HG03095 (cell line): ENCODE measurements around the gene MAP6D1.

Experiments
- ATAC-seq: cut with Tn5 transposase; IDR thresholded peaks from one replicate; pipeline ENCODE4 v1.9.1; 2021; ENCODE audit warnings: moderate library complexity; ENCODE audit not compliant: unreplicated experiment

The MAP6D1 gene

DNA sequence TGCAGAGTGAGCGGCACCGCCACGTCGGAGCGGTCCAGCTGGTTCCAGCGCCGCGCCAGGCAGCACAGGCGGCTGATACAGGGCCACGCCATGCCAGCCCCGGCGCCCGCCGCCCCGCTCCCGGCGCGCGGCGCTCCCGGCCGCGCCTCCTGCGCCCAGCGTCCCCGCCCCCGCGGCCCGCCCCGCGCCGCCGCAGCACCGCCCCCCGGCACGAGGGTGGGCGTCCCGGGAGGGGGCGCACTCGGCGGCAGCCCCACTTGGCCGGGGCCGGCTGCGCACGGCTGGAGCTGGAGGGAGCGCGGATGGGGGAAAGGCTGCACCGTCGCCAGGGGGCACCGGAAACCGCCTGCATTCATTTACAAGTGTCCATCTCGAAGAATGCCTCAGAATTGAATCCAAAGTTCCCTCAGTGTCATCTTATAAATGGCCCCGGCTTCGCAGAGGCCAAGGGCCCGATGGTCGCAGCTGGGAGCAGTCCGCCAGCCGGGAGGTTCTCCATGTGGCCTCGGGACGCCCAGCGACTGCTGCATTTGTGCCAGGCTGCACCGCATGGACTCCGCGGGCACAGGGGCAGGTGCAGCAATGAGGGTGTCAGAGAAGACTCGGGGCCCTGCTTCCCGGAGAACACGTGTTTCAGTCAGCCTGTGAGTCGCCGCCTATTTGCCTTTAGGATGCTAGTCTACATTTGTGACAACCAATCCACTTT lies at the start of gene MAP6D1:
Gene MAP6D1 (minus strand): TSS at position 122 of the 706 bp plus-strand sequence. CDS start 30 bp downstream, at position 92.
- no peak for ATAC-seq

DNA sequence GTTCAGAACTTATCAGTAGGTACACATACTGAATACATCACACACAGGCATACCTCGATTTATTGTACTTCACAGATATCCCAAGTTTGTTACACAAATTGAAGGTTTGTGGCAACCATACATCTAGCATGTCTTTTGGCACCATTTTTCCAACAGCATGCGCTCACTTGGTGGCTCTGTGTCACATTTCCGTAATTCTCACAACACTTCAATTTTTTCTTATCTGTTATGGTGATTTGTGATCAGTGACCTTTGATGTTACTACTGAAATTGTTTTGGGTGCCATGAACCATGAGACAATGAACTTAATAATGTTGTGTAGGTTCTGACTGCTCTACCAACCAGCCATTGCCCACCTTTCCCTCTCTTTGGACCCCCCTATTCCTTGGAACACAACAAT lies 48.5 kb upstream of the MAP6D1 start:
- ATAC-seq = no peak

GRCh38 chr3:183871541-183871940 lies 46.2 kb upstream of the MAP6D1 start:
- ATAC-seq = no peak

GRCh38 chr3:183870563-183870962 lies 45.2 kb upstream of the MAP6D1 start:
- no peak for ATAC-seq

DNA sequence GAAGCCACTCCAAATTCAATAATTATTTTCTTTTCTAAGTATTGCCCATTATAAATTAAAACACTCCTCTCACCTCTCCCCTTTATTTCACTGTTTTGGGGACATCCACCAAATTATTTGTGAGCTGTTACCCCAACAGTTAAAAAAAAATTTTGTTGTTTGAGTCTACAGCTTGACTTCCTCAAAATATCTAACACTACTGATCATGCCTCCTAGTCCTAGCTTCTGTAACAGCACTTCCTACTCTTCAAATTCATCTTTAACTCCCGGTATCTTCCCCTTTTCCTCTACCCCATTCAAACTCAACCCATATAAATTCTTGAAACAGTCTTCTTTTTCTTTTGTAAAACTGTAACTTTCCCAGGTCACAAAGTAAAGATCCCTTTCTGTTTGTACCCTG lies 43.4 kb upstream of the MAP6D1 start:
- no peak for ATAC-seq

- no peak for ATAC-seq
These were observed 37.2 kb upstream of the MAP6D1 start for GRCh38 chr3:183862610-183863009.

GRCh38 chr3:183857863-183858262 lies 32.5 kb upstream of the MAP6D1 start:
- no peak for ATAC-seq

DNA sequence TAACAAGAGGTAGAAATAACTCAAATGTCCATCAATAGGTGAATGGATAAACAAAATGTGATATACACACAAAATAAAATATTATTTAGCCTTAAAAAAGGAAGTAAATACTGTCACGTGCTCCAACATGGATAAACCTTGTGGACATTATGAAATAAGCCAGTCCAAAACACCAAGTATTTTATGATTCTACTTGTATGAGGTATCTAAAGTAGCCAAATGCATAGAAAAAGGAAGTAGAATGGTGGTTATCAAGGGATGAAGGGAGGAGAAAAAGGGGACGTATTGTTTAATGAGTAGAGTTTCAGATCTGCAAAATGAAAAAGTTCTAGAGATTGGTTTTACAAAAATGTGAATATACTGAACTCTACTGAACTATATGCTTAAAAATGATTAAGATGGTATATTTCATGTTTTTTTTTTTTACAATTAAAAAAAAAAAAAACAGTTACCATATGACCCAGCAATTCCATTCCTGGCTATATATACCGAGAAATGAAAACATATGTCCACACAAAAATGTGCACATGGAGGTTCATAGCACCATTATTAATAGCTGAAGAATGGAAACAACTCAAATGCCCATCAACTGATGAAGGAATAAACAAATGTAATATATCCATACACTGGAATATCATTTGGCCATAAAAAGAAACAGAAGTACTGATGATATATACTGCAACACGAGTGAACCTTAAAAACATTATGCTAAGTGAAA lies 29.1 kb upstream of the MAP6D1 start:
- no peak for ATAC-seq

GRCh38 chr3:183845608-183846288 lies 20.4 kb upstream of the MAP6D1 start:
- ATAC-seq = no peak

DNA sequence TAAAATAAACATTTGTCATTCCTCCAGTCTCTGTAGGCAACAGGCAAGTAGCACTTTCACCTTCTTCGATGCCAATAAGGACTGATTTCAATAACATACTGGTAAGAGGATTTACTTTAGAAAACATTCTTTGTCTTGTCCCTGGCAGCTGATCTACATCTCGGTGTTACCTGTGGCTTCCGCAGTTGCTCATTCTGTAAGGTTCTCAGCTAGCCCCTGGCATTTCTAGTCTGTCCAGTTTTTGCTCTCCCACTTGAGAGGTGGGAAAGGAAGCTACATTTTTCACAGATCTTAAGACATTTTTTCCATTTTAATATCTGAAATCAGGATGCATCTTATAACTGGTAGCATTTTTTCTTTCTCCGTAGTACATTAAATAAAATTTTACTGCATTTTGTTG lies 19.7 kb upstream of the MAP6D1 start:
- ATAC-seq = no peak

GRCh38 chr3:183844606-183845005 lies 19.2 kb upstream of the MAP6D1 start:
- no peak for ATAC-seq

GRCh38 chr3:183839751-183840150 lies 14.4 kb upstream of the MAP6D1 start:
- no peak for ATAC-seq

- no peak for ATAC-seq
These were observed 12.5 kb upstream of the MAP6D1 start for GRCh38 chr3:183837894-183838293.

DNA sequence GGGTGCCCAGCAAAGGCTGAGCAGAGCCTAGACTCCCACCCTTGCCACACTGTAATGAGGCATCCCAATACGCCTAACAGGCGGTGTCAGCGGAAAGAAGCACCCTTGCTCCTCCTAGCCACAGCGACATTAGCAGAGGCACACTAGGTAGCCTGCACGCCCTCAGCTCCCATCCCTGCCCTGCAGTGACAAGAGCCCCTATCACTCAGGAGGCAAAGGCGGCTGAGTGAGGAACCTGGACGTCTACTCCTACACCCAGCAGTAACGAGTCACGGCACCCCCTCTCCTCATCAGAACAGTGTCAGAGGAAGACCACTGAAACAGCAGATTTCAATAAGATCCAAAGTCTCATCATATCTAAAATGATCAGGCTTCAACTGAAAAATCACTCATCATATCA lies 12.0 kb upstream of the MAP6D1 start:
- ATAC-seq = no peak

DNA sequence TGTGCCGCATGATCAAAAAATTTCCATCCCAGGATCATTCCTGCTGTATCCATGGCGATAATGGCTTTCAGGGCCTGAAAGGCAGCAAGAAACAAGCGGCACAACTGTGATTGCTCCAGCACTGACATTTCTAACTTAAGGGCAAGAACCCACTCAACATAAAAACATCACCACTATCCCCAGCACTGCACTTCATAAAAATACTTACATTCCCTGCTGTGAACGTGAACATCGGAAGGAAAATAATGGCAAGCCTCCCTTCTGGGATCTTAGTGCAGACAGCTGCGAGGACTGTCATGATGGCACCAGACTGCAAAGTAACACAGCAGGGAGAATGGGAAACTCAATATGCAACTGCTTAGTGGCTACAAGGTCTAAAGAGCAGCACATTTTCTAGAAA lies 8.1 kb upstream of the MAP6D1 start:
- ATAC-seq = no peak

DNA sequence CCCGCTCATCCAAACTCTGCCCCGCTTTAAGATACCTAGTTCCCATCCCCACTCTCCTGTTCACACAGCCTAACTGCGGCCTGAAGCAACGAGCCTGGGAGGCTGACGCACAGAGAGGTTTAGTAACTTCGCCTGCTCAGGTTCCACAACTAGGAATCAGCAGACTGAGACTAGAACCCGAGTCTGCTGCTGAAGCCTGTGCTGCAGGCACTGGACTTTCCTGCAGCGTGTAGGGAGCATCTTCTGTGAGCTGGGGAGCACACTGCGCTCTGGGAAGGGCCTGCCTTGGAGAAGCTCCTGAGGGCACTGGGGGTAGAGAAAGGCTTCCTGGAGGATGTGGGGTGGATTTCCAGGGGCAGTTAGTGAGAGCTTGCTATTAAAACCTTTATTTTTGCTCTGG lies 4.8 kb upstream of the MAP6D1 start:
- no peak for ATAC-seq

- no peak for ATAC-seq
These were observed 4.1 kb upstream of the MAP6D1 start for GRCh38 chr3:183829466-183829865.

DNA sequence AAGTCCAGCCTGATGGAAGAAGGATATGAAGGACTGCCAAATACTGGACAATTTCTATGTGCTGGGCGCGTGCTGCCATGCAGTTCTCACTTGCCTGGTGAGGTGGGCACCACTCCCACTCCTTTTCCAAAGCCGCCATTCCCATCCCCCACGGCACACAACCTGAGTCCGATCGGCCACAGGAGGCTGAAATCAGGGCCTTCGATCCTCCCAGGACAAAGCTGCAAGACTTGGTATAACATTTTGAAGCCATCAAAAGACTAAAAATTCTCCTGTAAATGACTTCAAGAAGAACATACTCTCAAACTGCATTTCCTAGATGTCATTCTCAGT lies 3.1 kb upstream of the MAP6D1 start:
- no peak for ATAC-seq

DNA sequence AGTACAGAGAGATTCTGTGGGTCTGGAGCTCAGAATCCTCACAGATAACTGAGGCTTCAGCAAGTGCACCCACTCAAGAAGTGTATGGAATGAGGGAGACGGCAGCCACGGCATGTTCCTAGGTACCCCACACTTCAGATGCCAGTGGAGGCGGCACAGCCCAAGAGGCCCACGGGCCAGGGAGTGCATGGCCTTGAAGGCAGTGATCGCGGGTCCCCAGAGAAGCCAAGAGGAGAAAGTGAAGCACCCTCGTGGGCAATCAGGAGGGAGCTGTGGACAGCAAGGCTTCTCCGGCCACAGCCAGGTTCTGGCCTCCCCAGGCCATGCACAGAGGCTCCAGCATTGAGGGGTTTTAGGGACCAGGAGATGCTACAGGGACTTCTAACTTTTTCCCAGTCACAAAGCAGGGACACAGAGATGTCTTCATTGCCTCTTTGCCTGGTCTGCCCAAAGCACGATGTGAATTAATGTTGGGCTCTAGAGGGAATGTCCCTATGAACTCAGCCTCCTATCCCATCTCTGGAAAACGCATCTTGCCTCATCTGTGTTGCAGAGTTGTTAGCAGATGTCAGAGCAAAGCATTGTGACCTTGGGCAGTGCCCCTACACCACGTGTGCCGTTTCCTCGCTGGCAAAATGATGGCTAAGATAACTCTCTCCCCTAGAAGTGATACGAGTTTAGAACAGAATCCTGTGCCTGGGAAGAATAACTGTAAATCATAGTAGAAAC lies 2.6 kb upstream of the MAP6D1 start:
- no peak for ATAC-seq

- no peak for ATAC-seq
These were observed 1.3 kb upstream of the MAP6D1 start for GRCh38 chr3:183826448-183827250.
